ENCODE data around the gene VEPH1.
"Not testable (repeated sequence)": the region's sequence is repeated elsewhere in the genome, so short reads cannot be mapped to it uniquely, and the experiment has no call there.

Gene VEPH1

GRCh38 chr3:157348304-157349075 is 154.7 kb downstream of the VEPH1 start:
- not testable (repeated sequence) for DNase-seq (ENCODE audit: low read depth)

GRCh38 chr3:157347577-157348303 is 155.5 kb downstream of the VEPH1 start:
- no peak for DNase-seq (ENCODE audit: low read depth)

GRCh38 chr3:157336252-157337009 is 166.8 kb downstream of the VEPH1 start:
- no peak for DNase-seq (ENCODE audit: low read depth)

- no peak for DNase-seq (ENCODE audit: low read depth)
Observed at GRCh38 chr3:157335233-157336076, 167.8 kb downstream of the VEPH1 start.

- DNase-seq (ENCODE audit: low read depth), result no peak
Observed at GRCh38 chr3:157333551-157333991, 169.6 kb downstream of the VEPH1 start.

- no peak for DNase-seq (ENCODE audit: low read depth)
Observed at GRCh38 chr3:157330206-157330605, 173.0 kb downstream of the VEPH1 start.

DNA sequence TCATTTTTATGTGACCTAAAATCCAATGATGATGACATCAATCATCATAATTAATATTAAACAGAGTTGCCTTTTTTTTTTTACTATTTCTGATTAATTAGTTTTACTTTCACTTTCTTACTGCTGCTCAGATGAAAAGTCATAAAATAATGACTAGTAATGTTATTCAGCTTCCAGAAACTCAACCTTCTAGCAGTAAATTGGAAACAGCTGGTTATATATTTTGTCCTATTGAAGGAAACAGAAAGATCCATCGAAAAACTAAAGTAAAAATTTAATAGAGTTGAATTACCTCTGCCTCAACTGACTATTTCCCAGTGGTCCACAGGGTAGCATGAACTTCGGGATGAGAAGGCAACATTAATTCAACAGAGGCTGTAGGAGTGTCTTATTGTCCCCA is 173.7 kb downstream of the VEPH1 start:
- no peak for DNase-seq (ENCODE audit: low read depth)

GRCh38 chr3:157327837-157328236 is 175.4 kb downstream of the VEPH1 start:
- DNase-seq (ENCODE audit: low read depth), result no peak

- DNase-seq (ENCODE audit: low read depth), result no peak
Observed at GRCh38 chr3:157327018-157327417, 176.2 kb downstream of the VEPH1 start.

DNA sequence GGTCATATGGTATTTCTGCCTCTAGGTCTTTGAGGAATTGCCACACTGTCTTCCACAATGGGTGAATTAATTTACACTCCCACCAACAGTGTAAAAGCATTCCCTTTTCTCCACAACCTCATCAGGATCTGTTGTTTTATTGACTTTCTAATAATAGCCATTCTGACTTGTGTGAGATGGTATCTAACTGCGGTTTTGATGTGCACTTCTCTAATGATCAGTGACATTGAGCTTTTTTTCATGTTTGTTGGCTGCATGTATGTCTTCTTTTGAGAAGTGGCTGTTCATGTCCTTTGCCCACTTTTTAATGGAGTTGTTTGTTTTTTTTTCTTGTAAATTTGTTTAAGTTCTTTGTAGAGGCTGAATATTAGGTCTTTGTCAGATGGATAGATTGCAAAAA is 178.3 kb downstream of the VEPH1 start:
- DNase-seq (ENCODE audit: low read depth), result not testable (repeated sequence)

- DNase-seq (ENCODE audit: low read depth), result no peak
Observed at GRCh38 chr3:157323360-157323759, 179.9 kb downstream of the VEPH1 start.

DNA sequence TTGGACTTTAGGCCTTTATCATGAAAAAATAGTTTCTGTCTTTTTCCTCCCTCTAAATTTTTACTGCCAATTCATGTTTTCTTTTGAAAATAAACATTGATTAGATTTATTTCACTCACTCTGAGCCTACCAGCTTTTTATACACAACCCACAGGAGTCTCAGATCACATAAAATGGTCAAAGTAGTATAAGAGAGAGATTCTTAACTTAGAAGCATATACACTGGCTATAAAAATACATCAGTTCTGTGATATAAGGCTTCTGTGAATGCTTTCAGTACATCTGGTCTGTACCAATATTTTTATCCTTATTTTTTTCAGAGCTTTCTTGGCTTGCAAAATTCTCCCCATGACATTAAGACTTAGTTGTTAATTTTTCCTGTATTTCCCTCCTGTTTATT is 183.5 kb downstream of the VEPH1 start:
- DNase-seq (ENCODE audit: low read depth), result no peak

- no peak for DNase-seq (ENCODE audit: low read depth)
Observed at GRCh38 chr3:157318639-157319288, 184.5 kb downstream of the VEPH1 start.

- no peak for DNase-seq (ENCODE audit: low read depth)
Observed at GRCh38 chr3:157317895-157318294, 185.3 kb downstream of the VEPH1 start.

DNA sequence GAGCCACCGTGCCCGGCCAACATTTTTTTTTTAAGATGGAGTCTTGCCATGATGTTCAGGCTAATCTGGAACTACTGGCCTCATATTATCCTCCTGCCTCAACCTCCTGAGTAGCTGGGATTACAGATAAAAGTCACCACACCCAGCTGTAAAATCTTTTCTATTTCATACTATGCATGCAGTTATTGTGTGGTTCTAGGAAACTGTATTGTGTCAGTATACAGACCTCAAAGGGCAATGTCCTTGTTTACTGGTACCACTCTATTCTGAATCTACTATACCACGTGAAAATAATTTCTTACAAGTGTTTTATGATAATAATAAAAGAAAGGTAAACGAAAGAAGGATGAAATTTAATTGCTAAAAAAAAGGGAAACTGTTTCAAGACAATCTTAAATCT is 190.0 kb downstream of the VEPH1 start:
- DNase-seq (ENCODE audit: low read depth), result no peak

DNA sequence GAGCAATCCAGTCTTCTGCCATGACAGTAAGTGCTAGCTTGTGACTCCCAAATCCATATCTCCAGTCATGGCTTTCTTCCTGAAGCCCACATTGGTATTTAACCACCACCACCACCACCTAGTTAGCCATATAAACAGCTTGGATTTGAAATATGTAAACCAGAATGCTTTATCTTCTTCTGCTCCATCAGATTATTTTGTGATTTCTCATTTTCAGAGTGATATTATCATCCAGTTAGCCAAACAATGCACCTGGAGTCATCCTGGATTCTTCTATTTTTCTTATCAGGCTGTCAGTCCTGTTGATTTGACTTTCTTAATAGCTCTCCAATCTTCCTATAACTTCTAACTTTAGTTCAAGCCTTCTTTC is 190.9 kb downstream of the VEPH1 start:
- no peak for DNase-seq (ENCODE audit: low read depth)

DNA sequence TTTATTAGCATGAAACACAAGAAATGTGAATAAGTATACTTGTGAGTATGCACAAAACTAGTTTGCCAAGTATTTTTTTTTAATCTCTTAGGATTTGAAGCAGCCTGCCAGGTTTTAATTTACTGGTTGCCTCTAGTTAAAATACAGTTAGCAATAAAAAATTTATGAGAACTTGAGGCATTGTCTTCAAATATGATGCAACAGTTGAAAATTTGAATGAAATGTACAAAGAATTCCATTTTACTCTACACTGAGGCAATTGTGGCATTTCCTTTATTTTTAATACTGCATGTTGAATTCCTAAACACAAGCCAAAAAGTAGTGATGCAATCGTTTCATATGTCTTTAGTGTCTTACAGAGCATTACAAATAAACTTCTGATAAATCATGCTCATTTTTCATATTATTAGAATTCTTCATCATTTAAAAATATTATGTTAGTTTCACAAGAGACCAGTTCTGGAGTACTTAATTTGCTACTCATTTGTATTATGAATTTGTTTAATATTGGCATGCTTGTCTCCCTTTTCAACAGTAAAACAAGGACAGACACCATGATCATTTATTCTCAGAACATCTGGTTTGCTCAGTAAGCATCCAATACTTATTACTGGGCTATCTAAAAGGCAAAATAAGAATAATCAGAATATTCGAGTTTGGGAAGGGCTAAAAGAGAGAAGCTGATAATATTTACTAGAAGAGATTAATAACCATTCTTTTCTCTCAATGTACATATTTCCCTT is 191.4 kb downstream of the VEPH1 start:
- DNase-seq (ENCODE audit: low read depth), result no peak

DNA sequence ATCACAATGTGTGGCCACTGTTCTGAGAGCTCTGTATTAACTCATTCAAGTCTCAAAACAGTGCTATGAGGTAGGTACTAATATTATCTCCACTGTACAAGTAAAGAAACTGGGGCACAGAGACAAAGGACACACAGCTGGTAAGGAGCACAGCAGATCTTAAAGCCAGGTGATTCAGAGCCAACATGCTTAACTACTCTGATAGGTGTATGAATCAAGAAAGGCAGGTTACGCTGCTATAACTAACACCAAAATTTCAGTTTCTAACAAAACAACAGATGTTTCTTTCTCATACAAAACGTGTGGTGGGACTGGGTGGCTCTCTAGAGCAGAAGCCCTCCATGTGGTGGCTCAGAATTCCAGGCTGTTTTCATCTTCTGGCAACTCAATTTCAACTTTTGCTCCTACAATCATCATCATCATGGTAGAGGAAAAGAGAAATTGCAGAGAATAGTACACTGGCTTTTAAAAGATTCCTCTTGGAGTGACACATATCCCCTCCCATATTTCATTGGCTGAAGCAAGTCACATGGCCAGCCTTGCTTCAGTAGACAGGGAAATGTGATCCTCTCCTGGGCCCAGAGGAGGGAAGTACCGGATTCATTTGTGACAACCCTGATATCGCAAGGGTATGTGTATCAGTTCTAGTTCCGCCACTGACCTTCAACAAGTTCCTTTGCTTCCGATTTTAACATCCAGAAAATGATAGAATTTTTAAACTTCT is 192.7 kb downstream of the VEPH1 start:
- DNase-seq (ENCODE audit: low read depth), result no peak

GRCh38 chr3:157306502-157306901 is 196.7 kb downstream of the VEPH1 start:
- DNase-seq (ENCODE audit: low read depth), result no peak

- DNase-seq (ENCODE audit: low read depth), result no peak
Observed at GRCh38 chr3:157305392-157305791, 197.8 kb downstream of the VEPH1 start.

Measured in activated T-cell treated with anti-CD3 and anti-CD28 coated beads for 1 hour (primary cell).